Mucosa of rectum (tissue), 2 donors: Measurements from ENCODE around the gene MCTP2.

Experiments used
- H3K27ac ChIP-seq, 2 donors: one replicate each; pipeline ENCODE4 v1.7.0; 2013; ENCODE audit warnings: inconsistent platforms in 2 of 2, low read depth in 2 of 2, low read length in 2 of 2
- H3K27me3 ChIP-seq, 2 donors: one replicate each; pipeline ENCODE4 v1.7.0; 2013; ENCODE audit warnings: low read length in 2 of 2; ENCODE audit not compliant: control insufficient read depth in 2 of 2, insufficient read depth in 2 of 2
- H3K36me3 ChIP-seq, 2 donors: one replicate each; pipeline ENCODE4 v1.7.0; 2013; ENCODE audit warnings: low read length in 2 of 2; ENCODE audit not compliant: control insufficient read depth in 2 of 2, insufficient read depth in 2 of 2
- H3K4me1 ChIP-seq, 2 donors: one replicate each; pipeline ENCODE4 v1.7.0; 2013; ENCODE audit warnings: low read length in 2 of 2, mild to moderate bottlenecking in 1 of 2; ENCODE audit not compliant: control insufficient read depth in 2 of 2, insufficient read depth in 2 of 2
- H3K4me3 ChIP-seq, 2 donors: one replicate each; pipeline ENCODE4 v1.7.0; 2013; ENCODE audit warnings: low read length in 2 of 2
- H3K9ac ChIP-seq, 2 donors: one replicate each; pipeline ENCODE4 v1.7.0; 2013; ENCODE audit warnings: low read length in 2 of 2, low read depth in 1 of 2, mild to moderate bottlenecking in 1 of 2
- H3K9me3 ChIP-seq, 2 donors: one replicate each; pipeline ENCODE4 v1.7.0; 2013; ENCODE audit warnings: low read length in 2 of 2; ENCODE audit not compliant: control insufficient read depth in 2 of 2
- donor health status: healthy.
- donor health status: Normal muscosa, but diverticular disease.

MCTP2 gene

GRCh38 chr15:94273826-94274225 lies 42.5 kb downstream of the MCTP2 start:
- no peaks in the 10 kb centered on the region for H3K4me1 ChIP-seq
- no peaks in the 10 kb centered on the region for H3K27me3 ChIP-seq
- H3K36me3 ChIP-seq = no peaks in the 10 kb centered on the region

DNA sequence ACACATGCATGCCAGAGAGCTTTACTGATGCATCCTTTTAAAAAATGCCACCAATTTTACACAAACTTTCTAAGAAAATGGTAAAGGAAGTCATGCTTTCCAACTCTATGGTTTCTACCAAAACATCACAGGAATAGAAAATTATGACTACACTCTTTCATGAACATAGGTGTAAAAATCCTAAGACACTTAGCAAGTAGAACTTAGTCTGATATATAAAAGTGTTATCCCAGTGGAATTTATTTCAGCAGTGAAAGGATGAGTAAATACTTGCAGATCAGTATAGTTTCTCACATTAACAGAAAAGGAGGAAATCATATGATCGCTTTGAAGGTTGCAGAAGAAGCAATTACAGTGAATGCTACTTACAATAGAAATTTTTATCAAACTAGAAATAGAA lies 43.4 kb downstream of the MCTP2 start:
- Histone ChIP-seq H3K27me3 (no peaks in the 10 kb centered on the region), H3K4me1 (no peaks in the 10 kb centered on the region), H3K36me3 (no peaks in the 10 kb centered on the region), H3K9ac (no peak overlapping the region), H3K4me3 (no peak overlapping the region), H3K9me3 (no peaks in the 10 kb centered on the region), H3K27ac (no peak overlapping the region)

More at GRCh38 chr15:94273826-94274225, 42.5 kb downstream of the MCTP2 start:
- Histone ChIP-seq H3K9ac (no peak overlapping the region), H3K9me3 (no peaks in the 10 kb centered on the region), H3K4me3 (no peak overlapping the region), H3K27ac (no peak overlapping the region)

DNA sequence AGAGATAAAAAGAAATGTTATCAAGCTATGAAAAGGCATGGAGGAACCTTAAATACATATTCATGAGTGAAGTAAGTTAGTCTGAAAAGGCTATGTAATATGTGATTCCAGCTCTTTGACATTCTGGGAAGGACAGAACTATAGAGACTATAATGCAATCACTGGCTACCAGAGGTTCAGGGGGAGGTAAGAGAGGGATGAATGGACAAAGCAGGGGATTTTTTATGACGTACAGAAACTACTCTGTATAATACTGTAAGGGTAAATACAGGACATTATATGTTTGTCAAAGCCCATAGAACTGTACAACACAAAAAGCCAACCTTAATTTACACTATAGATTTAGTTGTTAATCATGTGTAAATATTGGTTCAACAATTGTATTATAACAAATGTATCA lies 46.1 kb downstream of the MCTP2 start:
- no peaks in the 10 kb centered on the region for H3K9me3 ChIP-seq
- H3K27me3 ChIP-seq = no peaks in the 10 kb centered on the region
- no peak overlapping the region for H3K9ac ChIP-seq
- H3K27ac ChIP-seq = no peak overlapping the region
- H3K4me3 ChIP-seq = no peak overlapping the region
- H3K36me3 ChIP-seq = no peaks in the 10 kb centered on the region
- no peaks in the 10 kb centered on the region for H3K4me1 ChIP-seq

DNA sequence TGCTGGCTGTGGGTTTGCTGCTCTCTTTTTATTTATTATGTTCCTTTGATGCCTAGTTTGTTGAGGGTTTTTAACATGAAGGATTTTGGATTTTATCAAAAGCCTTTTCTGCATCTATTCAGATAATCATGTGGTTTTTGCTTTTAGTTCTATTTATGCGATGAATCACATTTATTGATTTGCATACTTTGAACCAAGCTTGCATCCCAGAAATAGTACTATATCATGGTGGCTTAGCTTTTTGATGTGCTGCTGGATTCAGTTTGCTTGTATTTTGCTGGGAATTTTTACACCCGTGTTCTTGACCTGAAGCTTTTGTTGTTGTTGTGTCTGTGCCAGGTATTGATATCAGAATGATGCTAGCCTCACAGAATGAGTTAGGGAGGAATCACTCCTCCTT lies 48.4 kb downstream of the MCTP2 start:
- Histone ChIP-seq H3K4me3 (no peak overlapping the region), H3K27ac (no peak overlapping the region), H3K9ac (no peak overlapping the region), H3K4me1 (no peaks in the 10 kb centered on the region), H3K9me3 (no peaks in the 10 kb centered on the region), H3K27me3 (no peaks in the 10 kb centered on the region), H3K36me3 (no peaks in the 10 kb centered on the region)

GRCh38 chr15:94280301-94280700 lies 48.9 kb downstream of the MCTP2 start:
- H3K4me1 ChIP-seq = no peaks in the 10 kb centered on the region

GRCh38 chr15:94282269-94283250 lies 51.2 kb downstream of the MCTP2 start:
- Histone ChIP-seq H3K36me3 (no peaks in the 10 kb centered on the region), H3K27ac (no peak overlapping the region), H3K4me1 (peaks cover 0 to 2% of the 10 kb centered on the region in 2 donors)

More at GRCh38 chr15:94280301-94280700, 48.9 kb downstream of the MCTP2 start:
- H3K4me3 ChIP-seq = no peak overlapping the region
- no peaks in the 10 kb centered on the region for H3K27me3 ChIP-seq
- no peak overlapping the region for H3K27ac ChIP-seq
- H3K9ac ChIP-seq = no peak overlapping the region
- H3K9me3 ChIP-seq = no peaks in the 10 kb centered on the region
- no peaks in the 10 kb centered on the region for H3K36me3 ChIP-seq

DNA sequence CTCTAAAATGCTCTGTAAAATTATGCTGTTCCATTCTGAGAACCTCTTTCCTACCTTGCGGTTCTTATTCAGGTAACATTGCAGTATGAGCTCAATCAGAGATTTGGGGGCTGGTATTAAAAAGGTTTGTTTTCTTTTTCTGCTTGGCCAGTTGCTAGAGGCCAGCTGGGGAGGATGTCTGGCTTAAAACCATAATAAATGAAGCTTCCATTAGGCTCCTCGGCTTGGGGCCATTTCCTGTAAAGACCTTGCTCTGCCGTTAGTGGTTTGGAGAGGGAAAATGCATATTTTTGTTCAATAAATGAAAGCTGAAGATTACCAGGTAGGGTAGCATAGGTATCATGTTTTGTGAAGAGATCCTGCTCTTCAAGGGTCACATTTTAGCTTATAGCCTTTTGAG lies 55.2 kb downstream of the MCTP2 start:
- Histone ChIP-seq H3K27me3 (no peaks in the 10 kb centered on the region), H3K27ac (no peak overlapping the region), H3K36me3 (no peaks in the 10 kb centered on the region), H3K9me3 (no peaks in the 10 kb centered on the region), H3K4me1 (peaks cover 0 to 9% of the 10 kb centered on the region in 2 donors), H3K4me3 (no peak overlapping the region), H3K9ac (no peak overlapping the region)

More at GRCh38 chr15:94282269-94283250, 51.2 kb downstream of the MCTP2 start:
- Histone ChIP-seq H3K9ac (no peak overlapping the region), H3K4me3 (no peak overlapping the region), H3K9me3 (no peaks in the 10 kb centered on the region), H3K27me3 (no peaks in the 10 kb centered on the region)

- no peak overlapping the region for H3K9ac ChIP-seq
- no peaks in the 10 kb centered on the region for H3K9me3 ChIP-seq
- peak overlapping the region in 1 of 2 donors; percentile 23 for H3K4me3 ChIP-seq
- no peaks in the 10 kb centered on the region for H3K36me3 ChIP-seq
- H3K27ac ChIP-seq = peak overlapping the region; percentile 25 to 35
- H3K4me1 ChIP-seq = peaks cover 0 to 9% of the 10 kb centered on the region in 2 donors
- H3K27me3 ChIP-seq = no peaks in the 10 kb centered on the region
Measured at GRCh38 chr15:94287794-94288246, 56.5 kb downstream of the MCTP2 start.

GRCh38 chr15:94290730-94291129 lies 59.4 kb downstream of the MCTP2 start:
- H3K4me3 ChIP-seq = no peak overlapping the region
- H3K36me3 ChIP-seq = no peaks in the 10 kb centered on the region
- H3K9me3 ChIP-seq = no peaks in the 10 kb centered on the region
- H3K27ac ChIP-seq = no peak overlapping the region
- peaks cover 2 to 18% of the 10 kb centered on the region in 2 donors for H3K4me1 ChIP-seq
- no peaks in the 10 kb centered on the region for H3K27me3 ChIP-seq
- no peak overlapping the region for H3K9ac ChIP-seq
